Nephron (organoid): ENCODE measurements around the gene TAMALIN.

Source experiments
- H3K27ac Mint-ChIP-seq, 3 experiments: 2 replicates each; pipeline ENCODE4 v1.8.0; 2020; ENCODE audit warnings: mixed read lengths in 3 of 3, mild to moderate bottlenecking in 2 of 3, moderate library complexity in 1 of 3
- H3K27me3 Mint-ChIP-seq: 2 replicates; pipeline ENCODE4 v1.8.0; 2021; ENCODE audit warnings: low read depth, mild to moderate bottlenecking, moderate library complexity, mixed read lengths
- H3K36me3 Mint-ChIP-seq: 2 replicates; pipeline ENCODE4 v1.8.0; 2020; ENCODE audit warnings: low read depth, mixed read lengths
- H3K4me1 Mint-ChIP-seq: 2 replicates; pipeline ENCODE4 v1.8.0; 2020; ENCODE audit warnings: mixed read lengths
- H3K4me3 Mint-ChIP-seq, 3 experiments: 2 replicates each; pipeline ENCODE4 v1.8.0; 2020; ENCODE audit warnings: mild to moderate bottlenecking in 3 of 3, mixed read lengths in 3 of 3, moderate library complexity in 2 of 3
- H3K9me3 Mint-ChIP-seq: 2 replicates; pipeline ENCODE4 v1.8.0; 2020; ENCODE audit warnings: mixed read lengths
- TF ChIP-seq, protein P1 (sequence below), 3 experiments: fragments of 200-600 bp; sonication (generic); IDR thresholded peaks; one replicate each; pipeline ENCODE4 v1.5.0; 2021; ENCODE audit warnings: antibody characterized with exemption in 3 of 3; ENCODE audit not compliant: unreplicated experiment in 3 of 3

TAMALIN gene

DNA sequence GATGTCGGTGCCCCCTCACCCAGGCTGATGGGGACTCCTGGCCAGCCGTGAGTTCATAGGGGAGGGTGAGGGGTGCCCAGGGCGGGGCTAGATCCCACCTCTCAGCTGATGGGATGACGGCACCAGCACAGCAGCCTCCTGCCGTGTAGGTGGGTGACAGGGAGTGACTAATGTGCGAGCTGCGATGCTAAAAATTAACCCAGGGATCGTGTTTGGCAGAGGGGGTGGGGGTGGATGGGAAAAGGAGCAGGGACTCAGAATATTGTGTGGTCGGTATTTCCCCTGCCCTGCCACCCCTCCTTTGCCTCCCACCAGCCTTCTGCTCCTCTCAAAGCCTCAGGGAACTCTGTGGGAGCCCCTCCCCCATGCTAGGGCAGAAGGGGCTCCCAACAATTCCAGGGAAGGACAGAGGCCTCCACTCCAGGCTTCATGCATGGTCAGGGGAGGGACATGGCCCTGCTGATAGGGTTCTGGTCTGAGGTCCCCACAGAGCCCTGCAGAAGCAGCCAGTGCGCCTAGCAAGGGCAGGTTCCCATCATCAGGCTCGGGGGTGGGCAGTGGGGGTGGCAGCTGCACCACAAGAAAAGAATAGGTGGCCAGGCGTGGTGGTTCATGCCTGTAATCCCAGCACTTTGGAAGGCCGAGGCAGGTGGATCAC, 12.5 kb downstream of the TAMALIN start:
- H3K36me3 Mint-ChIP-seq, result peaks cover 5% of the 10 kb centered on the region
- peak overlapping the region in 1 of 3 experiments; percentile 80 for H3K27ac Mint-ChIP-seq

DNA sequence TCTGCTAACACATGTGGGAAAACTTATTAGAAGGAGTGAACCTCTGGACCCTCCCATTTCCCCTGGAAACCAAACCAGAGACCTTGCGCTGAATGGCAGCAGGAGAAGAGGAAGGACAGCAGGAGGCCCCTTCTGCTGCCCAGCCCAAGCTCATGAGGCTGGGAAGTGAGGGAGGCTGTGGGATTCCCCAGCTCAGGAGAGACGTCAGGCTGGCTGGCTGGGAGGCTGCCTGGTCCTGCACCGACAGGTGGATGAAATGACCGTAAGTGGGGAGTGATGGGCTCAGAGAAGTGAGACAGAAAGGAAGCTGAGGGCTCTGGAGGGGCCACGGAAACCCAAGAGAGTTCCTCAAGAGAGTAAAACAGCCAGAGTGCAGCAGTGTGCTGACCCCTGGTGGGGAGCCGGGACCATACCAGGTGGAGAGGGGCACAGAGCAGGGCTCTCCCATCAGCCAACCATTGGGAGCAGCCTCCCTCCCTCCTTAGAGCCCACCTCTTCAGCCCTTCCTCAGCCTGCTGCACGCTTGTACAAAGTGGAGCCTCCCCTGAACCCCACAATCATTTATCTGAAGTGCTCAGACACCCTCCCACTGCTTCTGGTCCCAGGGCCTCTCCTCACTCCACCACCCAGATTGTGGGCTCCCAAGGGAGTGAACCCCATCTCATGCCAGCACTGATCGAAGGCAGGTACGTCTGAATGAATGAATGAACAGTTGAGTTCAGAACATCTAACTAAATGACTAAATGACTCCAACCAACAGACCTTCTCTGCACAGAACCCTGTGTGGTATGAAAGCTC, 14.0 kb downstream of the TAMALIN start:
- Mint-ChIP-seq H3K4me3 (peak overlapping the region; percentile 18 to 52 (median 34)), H3K27me3 (peaks cover 18% of the 10 kb centered on the region), H3K27ac (no peak overlapping the region), H3K36me3 (peaks cover 5% of the 10 kb centered on the region), H3K9me3 (peaks cover 3% of the 10 kb centered on the region), H3K4me1 (peaks cover 29% of the 10 kb centered on the region)
- TF ChIP-seq, protein P1, sequence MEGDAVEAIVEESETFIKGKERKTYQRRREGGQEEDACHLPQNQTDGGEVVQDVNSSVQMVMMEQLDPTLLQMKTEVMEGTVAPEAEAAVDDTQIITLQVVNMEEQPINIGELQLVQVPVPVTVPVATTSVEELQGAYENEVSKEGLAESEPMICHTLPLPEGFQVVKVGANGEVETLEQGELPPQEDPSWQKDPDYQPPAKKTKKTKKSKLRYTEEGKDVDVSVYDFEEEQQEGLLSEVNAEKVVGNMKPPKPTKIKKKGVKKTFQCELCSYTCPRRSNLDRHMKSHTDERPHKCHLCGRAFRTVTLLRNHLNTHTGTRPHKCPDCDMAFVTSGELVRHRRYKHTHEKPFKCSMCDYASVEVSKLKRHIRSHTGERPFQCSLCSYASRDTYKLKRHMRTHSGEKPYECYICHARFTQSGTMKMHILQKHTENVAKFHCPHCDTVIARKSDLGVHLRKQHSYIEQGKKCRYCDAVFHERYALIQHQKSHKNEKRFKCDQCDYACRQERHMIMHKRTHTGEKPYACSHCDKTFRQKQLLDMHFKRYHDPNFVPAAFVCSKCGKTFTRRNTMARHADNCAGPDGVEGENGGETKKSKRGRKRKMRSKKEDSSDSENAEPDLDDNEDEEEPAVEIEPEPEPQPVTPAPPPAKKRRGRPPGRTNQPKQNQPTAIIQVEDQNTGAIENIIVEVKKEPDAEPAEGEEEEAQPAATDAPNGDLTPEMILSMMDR (IDR thresholded peaks at IDR 0.05; ENCODE audit: unreplicated experiment in 3 of 3), result peak; percentile 71 to 74 (median 71)

More for the DNA sequence above, 12.5 kb downstream of the TAMALIN start:
- peaks cover 21% of the 10 kb centered on the region for H3K4me1 Mint-ChIP-seq
- TF ChIP-seq, protein P1 (IDR thresholded peaks at IDR 0.05; ENCODE audit: unreplicated experiment in 3 of 3), result no peak
- peak overlapping the region in 1 of 3 experiments; percentile 11 for H3K4me3 Mint-ChIP-seq
- peaks cover 15% of the 10 kb centered on the region for H3K27me3 Mint-ChIP-seq
- no peaks in the 10 kb centered on the region for H3K9me3 Mint-ChIP-seq

DNA sequence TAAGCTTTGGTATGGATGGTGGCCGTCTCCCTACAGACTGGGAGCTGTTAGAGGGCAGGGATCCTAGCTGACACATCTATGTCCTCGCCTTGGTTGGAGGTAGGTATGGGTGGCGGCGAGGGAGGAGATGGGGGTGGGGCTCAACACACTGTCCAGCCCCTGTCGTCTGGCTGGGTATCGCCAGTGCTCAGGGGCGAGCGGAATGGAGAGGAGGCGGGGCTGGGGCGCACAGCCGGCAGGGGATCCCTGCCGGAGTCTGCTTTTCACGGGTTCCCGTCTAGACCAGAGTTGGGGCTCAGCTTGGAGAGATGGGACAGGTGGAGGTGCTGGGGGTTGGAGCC, 16.1 kb downstream of the TAMALIN start:
- H3K4me1 Mint-ChIP-seq, result peaks cover 33% of the 10 kb centered on the region
- peak overlapping the region; percentile 70 to 80 (median 76) for H3K4me3 Mint-ChIP-seq
- H3K27ac Mint-ChIP-seq, result no peak overlapping the region
- TF ChIP-seq, protein P1 (IDR thresholded peaks at IDR 0.05; ENCODE audit: unreplicated experiment in 3 of 3), result no peak
- H3K27me3 Mint-ChIP-seq, result peaks cover 17% of the 10 kb centered on the region
- no peaks in the 10 kb centered on the region for H3K36me3 Mint-ChIP-seq
- peaks cover 3% of the 10 kb centered on the region for H3K9me3 Mint-ChIP-seq

DNA sequence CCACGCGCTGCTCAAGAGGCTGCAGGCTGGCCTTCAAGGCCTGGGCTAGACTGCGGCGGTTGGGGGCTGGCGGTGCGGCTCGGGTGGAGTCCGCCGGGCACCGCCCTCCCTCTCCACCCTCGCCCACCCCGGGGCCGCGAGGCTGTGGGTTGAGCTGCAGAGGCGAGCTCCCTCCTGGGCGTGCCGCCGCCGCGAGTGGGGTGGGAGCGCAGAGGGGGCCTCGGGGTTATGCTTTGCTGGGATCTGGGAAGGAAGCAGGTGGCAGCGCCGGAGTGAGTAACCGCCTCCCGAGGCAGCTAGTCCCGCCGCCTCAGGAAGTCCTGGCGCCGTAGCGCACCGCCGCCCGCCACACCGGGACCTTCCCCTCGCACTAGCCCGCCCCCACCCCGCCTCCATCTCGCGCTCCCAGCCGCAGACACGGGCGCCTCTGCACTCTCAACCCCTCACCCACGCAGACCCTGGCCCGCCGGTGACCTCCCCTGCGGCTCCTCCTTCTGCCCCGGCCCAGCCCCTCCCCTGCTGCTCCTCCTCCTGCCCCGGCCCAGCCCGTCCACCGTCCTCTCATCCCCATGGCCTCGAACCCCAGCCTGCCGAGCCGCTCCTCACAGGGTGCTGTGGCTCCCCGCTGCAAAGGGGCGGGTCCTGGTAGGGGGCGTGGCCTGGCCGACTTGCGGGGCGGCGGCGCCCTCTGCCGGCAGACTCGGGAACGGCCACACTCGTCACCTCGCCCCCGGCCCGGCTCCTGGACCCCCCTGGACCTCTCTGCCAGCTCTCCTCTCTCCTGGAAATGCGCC, 16.6 kb downstream of the TAMALIN start:
- Mint-ChIP-seq H3K27me3 (peaks cover 22% of the 10 kb centered on the region), H3K4me1 (peaks cover 33% of the 10 kb centered on the region), H3K9me3 (peaks cover 3% of the 10 kb centered on the region), H3K36me3 (no peaks in the 10 kb centered on the region), H3K27ac (no peak overlapping the region), H3K4me3 (peak overlapping the region; percentile 75 to 81 (median 81))
- TF ChIP-seq, protein P1 (IDR thresholded peaks at IDR 0.05; ENCODE audit: unreplicated experiment in 3 of 3), result peak; percentile 96 to 98 (median 96)

DNA sequence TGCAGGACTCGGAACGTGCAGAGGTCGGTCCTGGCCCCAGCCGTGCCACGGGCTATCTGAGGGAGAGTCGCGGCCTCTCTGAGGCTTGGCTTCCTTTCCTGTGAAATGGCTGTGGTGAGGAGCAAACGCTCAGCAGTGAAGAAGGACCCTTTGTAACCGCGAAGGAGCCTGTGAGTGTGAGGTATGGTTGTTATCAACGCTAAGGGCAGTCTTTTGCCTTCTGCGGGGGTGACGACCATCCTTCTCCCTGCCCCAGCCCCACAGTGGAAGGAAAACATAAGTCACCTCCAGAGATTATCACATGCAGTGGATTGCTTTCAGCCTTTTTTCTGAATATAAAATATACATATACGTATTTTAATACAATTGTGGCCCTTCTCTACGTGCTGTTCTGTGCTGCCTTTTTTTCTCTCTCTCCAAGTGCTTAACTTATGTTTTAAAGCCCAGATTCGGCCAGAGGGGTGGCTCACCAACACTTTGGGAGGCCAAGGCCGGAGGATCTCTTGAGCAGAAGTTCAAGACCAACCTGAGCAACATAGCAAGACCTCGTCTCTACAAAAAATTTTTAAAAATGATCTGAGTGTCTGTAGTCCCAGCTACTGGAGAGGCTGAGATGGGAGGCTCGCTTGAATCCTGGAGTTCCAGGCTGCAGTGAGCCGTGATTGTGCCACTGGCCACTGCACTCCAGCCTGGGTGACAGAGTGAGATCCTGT, 17.4 kb downstream of the TAMALIN start:
- TF ChIP-seq, protein P1 (IDR thresholded peaks at IDR 0.05; ENCODE audit: unreplicated experiment in 3 of 3), result peak in 2 of 3 experiments; percentile 25 to 50
- Mint-ChIP-seq H3K36me3 (no peaks in the 10 kb centered on the region), H3K27ac (no peak overlapping the region), H3K9me3 (peaks cover 3% of the 10 kb centered on the region), H3K27me3 (peaks cover 22% of the 10 kb centered on the region), H3K4me1 (peaks cover 33% of the 10 kb centered on the region), H3K4me3 (peak overlapping the region; percentile 75 to 81 (median 81))
